HG03025 (cell line): ENCODE results near the gene CCM2.

Experiments used
- ATAC-seq: cut with Tn5 transposase; IDR thresholded peaks from one replicate; pipeline ENCODE4 v1.9.1; 2021; ENCODE audit warnings: mild to moderate bottlenecking, moderate library complexity; ENCODE audit not compliant: unreplicated experiment, low FRiP score

Gene CCM2

DNA sequence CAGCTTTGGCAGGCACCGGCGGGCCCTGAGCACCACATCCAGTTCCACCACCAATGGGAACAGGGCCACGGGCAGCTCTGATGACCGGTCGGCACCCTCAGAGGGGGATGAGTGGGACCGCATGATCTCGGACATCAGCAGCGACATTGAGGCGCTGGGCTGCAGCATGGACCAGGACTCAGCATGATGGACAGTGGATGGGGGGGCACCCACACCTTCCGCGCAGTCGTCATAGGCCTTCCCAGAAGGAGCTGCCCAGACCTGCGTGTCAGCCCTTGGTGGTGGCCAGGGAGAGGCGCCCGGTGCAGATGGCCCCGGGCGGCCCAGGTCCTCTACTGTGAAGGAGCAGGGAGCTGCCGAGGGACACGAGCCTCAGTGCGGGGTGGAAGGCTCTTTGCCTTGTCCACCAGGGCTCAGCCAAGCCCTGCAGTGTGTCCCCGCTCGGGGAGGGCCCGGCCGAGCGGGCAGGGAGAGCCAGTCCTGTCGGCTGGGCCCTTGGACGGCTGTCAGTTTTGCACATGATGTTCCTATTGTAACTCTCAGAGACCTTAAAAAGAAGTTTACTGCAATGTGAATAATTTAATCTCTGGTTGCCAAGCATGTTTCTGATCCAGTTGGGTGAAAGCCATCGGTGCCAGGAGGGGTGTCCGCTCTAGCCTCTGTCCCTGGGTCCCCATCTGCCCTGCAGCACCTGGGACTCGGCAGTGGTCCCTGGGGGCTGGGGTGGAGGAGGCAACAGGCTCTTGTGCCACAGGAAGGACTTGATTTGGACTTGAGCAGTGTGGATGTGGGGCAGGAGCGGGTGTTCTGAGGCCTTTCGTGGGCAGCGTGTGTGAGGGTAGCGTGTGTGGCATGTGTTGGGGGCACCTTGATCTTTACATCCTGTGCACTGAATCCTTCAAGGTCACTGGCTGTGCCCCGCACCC is 76.1 kb downstream of the CCM2 start:
- no peak for ATAC-seq

DNA sequence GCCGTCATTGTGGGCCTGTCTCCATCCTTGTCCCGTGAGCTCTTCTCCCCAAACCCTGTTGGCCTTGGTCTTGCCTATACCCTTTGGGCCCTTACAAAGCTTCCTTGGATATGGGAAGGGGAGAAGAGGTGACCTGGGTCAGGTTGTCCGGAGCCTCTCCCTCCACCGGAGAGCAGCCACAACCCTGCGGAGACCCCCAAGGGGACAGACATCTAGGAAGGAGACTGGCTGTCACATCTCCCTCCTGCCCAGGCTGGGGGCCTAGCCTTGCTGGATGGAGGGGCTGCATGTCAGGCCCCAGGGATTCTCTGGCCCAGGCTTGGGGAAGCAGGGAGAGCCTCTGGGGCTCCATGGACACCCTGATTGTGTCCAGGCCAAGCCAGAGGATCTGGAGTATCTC is 76.9 kb downstream of the CCM2 start:
- ATAC-seq = no peak

DNA sequence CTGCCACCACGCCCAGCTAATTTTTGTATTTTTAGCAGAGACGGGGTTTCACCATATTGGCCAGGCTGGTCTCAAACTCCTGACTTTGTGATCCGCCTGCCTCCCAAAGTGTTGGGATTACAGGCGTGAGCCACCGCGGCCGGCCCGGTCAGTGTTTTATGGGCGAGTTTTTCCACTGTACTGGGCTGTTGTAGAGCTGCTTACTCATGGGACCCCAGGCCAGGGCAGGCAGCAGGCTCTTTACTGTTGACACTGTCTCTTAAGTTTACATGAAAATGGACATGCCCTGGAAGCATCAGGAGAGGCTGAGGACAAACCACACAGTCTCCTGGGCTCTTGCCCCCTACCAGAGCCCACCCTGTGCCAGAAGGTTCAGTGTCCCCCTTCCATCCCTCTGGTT is 77.6 kb downstream of the CCM2 start:
- no peak for ATAC-seq

DNA sequence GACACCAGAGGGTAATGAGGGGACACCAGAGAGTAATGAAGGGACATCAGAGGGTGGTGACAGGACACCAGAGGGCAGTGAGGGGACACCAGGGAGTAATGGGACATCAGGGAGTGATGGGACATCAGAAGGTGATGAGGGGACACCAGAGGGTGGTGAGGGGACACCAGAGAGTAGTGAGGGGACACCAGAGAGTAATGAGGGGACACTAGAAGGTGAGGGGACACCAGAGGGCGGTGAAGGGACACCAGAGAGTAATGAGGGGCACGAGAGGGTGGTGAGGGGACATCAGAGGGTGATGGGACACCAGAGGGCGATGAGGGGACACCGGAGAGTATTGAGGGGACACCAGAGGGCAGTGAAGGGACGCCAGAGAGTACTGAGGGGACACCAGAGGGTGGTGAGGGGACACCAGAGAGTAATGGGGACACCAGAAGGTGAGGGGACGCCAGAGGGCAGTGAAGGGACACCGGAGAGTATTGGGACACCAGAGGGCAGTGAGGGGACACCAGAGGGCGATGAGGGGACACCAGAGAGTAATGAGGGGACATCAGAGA is 78.2 kb downstream of the CCM2 start:
- no peak for ATAC-seq

DNA sequence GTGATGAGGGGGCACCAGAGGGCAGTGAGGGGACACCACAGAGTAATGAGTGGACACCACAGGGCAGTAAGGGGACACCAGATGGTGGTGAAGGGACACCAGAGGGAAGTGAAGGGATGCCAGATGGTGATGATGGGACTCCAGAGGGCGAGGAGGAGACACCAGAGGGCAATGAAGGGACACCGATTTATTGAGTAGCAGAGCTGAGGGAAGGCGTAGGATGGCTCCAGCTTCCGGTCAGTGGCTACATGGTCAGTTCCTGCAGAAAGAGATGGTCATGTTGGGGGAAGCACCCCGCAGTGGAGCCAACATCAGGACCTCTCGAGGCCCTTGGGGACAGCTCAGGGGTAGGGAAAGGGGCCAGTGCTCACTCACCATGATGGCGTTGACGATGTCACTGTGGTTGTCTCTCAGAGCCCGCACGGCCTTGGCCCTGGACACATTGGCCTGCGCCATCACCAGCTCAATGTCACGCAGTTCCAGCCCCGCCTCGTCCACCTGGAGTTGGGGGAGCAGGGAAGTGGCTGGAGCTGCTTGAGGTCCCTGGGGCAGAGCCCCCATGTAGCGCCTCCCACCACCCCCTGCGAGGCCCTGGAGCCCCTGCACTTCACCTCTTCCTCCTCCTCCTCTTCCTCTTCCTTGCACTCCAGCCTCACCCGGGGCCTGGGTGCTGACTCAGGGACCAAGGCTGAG is 80.4 kb downstream of the CCM2 start:
- ATAC-seq = no peak

DNA sequence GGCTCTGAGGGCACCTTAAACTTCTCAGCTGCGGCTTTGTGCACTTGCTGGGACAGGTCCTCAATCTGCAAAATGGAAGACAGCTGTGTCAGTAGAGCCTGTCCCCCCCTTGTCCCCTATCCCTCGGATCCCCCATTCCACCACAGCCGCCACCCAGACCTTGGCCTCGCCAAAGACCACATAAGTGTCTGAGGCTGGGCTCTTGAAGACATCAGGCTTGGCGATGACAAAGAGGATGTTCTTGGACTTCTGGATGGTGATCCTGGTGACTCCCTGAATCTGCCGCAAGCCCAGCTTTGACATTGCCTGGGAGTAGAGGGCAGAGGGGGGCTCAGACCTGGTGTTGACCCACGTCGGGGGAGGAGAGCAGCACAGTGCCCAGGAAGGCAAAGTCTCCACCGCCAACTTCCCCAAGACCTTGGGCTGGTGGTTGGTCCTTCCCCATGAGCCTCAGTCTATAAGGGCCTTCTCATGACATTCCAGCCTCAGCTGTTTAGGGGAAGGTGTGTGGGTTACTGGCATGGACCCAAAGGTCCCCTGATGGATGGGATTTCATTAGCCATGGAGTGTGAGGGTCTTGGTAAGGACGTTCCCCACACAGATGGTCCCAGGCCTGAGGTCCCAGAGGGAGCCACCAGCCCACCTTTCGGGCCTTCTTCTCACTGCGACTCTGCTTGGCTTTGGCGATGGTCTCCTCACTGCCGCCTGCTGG is 81.1 kb downstream of the CCM2 start:
- ATAC-seq = no peak

DNA sequence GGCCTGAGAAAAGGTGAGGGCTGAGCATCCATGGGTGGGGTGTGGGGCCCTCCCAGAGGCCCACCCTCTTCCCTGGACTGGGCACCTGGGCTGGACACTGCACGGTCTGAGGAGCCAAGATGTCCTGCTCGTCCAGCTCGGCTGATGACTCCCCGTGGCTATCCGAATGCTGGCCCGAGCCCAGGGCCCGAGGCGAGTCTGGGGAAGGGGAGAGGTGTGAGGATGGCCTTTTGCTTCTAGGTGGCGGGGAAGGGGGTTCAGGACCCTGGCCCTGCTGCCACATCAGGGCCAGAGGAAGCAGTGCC is 81.6 kb downstream of the CCM2 start:
- ATAC-seq = no peak

DNA sequence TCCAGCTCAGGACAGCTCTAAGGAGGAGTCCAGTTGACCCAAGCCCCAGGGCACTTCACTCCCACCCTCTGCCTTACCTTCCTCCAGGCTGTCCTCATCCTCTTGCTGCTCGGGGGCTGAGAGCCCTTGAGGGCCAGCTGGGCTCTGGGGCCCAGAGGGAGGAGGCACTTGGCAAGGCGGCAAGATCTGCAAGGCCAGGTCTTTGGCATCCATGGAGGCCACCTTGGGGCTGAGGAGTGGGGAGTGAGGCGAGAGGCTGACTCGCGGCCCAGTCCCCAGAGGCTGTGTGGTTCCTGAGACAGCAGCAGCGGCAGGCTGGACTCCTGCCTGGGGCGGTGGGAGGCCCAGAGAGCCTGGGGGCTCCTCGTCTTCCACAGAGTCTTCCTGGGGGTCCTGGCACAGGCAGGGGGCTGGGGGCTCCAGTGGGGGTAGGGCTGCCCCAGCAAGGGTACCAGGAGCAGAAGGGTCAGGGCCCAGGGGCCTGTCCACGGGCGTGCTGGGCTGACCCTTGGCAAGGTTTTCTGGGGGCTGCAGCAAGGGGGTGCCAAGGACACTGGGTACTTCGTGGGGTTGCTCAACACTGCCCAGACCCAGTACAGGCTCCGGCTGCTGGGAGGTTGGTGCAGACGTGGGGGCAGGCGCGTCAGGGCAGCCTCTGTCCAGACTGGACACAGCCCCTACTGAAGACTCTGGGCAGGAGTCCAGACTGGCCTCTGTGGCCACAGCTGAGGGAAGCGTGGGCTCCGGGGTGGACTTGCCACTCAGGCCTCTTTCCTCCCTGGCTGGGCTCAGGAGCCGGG is 82.2 kb downstream of the CCM2 start:
- ATAC-seq = no peak

DNA sequence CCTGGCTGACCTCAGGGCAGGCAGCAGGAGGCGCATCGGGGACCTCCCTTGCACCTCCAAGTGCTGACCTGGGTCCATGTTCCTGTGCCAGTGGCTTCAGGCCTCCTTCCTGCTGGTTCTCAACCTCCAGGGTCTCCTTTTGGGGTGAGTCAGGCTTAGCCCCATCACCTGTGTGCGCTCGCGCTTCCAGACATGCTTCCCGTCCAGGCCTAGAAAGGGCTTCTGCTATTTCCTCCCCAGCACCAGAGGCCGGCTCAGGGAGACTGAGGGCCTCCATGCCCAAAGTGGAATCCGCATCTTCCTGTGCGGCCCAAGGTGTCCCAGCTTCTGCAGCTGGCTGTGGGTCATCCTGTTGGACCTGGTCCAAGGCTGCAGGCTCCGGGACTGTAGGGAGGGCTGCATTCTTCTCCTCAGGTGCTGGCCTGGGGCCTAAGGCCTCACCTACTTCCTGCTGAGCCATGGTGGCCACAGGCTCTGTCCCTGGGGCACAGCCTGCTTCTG is 82.9 kb downstream of the CCM2 start:
- ATAC-seq = no peak

DNA sequence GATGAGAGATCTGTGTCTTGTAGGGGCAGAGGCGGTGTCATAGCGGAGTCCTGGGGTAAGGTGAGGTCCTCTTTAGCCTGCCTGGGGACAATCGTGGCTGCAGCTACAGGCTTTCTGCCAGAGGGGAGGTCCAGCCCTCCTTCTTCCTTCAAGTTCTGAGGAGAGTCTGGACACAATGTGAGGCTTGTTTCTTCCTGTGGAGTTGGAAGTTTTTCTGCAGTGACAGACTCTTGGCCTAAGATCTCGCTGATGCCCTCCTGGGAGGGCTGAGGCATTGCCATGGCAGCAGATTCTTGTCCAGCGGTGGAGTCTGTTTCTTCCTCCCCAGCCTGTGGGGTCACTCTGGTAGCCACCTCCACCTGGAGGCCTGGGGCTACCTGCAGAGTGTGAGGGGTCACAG is 84.3 kb downstream of the CCM2 start:
- ATAC-seq = no peak

DNA sequence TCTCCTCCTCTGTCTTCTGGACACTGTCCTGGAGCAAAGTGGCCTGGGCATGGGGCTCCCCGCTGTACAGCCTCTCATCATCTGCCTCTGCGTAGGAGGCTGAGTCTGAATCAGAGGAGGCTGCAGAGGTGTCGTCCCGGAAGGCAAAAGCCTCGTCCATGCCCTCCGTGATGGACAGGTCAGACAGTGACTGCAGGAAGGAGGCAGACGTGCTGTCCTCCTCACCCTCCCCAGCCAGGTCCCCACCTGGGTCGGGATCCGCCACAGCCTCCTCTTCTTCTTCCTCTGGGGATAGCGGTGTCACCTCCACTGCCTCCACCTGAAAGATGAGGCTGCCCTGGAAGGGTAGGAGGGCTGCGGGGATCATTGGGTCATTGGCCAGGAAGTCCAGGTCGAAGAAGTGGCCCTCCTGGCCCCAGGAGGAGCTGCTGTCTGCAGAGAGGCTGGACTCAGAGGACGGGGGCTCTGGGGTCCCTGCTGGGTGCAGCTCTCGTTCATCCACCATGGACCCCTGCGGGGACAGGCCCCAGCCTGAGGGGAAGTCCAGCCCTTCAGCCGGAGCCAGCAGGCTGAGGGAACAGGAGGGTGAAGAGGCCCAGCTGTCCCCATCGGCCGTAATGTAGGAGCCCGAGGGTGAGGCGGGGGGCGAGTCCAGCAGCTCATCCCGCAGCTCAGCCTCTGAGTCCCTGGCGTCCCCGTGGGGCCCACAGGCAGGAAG is 85.1 kb downstream of the CCM2 start:
- no peak for ATAC-seq

DNA sequence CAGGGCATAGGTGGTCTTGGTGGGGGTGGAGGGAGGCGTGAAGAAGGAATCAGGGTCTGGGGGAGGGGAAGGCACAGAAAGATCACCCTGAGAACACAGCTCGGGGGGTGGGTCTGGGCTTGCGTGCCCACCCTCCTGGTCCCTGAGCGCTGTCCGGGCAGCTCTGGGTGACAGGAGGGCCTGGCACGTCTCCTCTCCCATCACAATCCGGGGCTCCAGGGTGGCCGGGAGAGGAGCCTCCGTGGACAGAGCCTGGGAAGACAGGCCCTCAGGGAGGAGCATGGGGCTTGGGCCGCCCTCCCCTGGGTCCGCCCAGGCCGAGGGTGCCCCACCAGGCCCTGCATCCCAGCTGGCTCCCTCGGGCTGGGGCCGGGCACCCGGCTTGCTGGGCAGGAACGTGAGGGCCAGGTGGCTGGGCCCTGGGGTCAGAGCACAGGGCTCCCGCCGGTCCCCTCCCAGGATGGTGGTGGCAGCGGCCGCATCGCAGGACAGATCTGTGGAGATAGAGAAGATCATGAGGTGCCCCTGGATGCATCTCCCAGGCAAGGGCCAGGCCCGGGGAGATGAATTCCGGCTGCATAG is 85.7 kb downstream of the CCM2 start:
- ATAC-seq = no peak

DNA sequence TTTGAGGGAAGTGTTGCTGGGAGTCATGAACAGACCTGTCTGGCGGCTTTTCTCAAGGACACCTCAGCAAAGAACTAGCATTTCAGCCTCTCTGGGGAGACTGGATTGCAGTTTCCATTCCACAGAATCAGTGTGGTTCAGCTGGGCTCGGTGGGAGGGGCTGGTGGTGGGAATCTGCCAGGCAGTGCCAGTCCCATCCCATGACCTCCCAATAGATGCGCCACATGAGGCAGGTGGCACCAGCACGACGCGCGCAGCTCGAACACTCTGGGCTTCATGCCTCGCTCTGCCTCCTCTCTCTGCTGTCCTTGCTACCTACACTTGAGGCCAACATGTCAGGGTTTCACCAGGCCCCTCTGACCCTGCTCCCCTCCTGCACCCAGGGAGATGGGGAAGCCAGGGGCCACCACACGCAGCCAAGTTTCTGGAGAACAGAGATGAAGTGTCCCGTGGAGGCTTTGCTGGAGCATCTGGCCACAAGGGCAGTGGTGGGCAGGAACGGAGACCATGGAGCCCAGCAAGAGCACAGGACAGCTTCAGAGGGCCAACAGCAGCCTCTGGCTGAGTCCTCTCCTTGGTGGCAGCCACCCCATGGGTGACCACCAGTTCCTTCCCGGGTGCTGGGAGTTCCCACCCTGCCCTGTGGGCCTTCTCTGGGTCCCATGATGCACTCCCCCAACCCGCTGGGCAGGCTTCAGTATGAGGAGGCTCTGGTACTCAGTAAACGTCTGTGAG is 86.5 kb downstream of the CCM2 start:
- no peak for ATAC-seq

DNA sequence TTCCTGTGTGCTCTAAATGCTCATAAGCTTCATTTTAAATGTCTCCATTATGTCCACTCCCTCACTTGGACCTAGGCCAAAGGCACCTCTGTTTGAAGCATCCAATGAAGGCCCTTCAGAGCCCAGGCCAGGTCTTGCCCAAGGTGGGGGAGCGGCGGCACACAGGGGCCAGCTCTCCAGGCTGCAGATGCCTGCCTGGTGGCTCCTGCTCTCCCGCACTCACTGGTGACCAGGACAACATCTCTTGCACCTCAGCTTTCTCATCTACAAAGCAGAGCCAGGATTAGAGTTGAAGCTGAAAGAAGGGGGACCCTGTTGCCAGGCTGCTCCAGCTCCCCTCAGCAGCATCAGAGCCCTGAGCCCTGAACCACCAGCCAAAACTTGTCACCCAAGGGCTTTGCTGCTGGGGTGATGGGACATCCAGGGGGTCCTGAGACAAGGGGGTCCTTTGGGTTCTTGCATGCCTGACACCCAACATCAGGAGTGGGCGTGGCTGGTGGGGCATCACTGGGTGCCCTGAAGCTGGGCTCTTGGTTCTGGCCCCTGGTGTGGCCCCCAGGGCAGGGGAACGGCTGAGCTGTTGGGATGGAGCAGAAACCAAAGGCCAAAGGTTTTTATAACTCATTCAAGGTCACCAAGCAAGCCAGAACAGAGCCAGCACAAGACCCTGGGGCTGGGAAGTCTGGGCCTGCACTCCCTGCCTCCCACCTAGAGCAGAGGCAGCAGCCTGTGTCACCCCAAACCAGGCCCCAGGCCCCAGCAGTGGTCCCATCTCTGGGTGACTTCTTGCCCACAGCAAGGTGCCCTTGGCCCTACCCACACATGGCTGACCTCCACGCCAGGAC is 87.5 kb downstream of the CCM2 start:
- ATAC-seq = no peak

DNA sequence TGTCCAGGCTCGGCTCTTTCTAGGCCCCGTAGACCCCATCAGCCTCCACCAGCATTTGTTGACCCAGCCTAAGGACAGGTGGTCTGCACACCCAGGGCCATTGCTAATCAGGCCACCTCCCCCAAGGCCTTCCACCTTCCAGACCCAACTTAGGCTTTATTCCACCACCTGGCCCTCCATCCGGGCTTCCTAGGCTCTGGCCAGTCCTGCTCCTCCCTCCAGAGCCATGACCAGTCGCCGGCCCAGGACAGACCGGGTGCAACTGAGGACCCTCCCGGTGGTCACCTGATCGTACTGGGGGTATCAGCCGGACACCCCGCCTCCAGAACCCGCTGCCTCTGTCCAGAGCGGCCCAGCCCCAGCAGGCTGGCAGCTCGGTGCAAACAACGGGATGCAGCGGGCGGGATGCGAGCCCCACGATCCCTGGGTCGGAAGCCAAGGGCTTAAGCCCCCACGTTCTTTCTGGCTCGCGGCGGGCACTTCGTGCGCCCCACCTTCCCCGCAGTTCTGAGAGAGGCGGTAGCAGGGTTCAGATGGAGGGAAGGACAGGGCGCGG is 88.2 kb downstream of the CCM2 start:
- ATAC-seq = no peak

DNA sequence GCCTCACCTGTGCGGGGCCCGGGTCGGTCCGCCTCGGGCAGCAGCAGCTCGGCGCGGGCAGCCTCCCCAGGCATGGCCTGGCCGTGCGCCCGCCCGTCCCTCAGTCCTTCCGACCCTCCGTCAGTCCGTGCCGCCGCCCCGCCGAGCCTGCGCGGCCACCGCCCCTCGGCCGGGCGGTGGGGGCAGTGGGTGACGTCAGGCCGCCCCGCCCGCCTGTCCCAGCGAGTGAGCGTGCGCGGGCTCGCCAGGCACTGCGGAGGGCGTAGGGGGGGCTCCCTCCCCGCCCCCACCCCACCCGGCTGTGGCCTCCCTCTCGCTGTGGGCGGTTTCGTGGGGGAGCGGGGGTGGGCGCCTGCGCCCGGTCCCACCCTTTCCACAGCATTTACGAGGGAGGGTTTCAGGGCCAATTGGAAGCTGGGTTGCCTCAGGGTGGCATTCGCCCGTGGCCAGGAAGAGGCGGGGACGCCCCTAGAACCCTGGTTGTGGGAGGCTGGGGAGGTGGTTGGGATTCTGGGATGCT is 88.9 kb downstream of the CCM2 start, which contains the start of gene NACAD:
NACAD (minus strand) TSS at position 149 of the 520 bp plus-strand sequence; CDS start at position 74, 75 bp downstream.
- ATAC-seq = no peak

DNA sequence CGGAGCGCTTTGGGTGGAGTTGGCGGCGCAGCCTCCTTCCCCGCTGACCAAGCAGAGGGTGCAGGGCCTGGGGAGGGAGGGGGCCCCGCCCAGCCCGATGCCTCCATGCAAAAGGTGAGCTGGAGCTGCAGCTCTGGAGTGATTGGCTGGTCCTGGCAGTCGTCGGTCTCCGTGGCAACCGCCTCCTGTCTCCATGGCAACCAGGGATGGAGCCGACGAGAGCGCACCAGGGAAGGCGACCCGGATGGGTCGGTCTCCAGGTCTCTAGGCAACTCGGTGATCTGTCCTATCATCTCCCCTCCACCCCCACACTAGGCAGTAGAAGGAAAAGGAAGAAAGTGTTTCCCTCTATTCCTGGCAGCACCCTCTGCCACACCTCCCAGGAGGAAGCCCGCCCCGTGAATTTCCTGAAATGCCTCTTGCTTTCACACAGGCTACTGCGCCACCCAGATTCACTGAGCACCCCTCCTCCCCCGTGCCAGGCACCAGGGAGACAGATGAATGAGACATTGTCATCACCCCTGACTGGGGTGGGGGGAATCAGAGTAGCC is 89.4 kb downstream of the CCM2 start:
- no peak for ATAC-seq
